Activated CD4-positive, alpha-beta T cell treated with anti-CD3 and anti-CD28 coated beads, Interleukin-2, amount 50 U/mL, for 24 hours (primary cell): ENCODE data around the gene FAR1.

Experiments used
- DNase-seq, 2 donors: peaks; one replicate each; pipeline ENCODE4 v3.0.0-alpha.2; 2020; ENCODE audit warnings: low read depth in 1 of 2, low spot score in 1 of 2

FAR1 gene

GRCh38 chr11:13669544-13670488, 1.3 kb downstream of the FAR1 start:
- DNase-seq: peak in 1 of 2 donors; percentile 5

- no peak for DNase-seq
These were observed 4.2 kb downstream of the FAR1 start for GRCh38 chr11:13672576-13673210.

GRCh38 chr11:13674799-13675509, 6.5 kb downstream of the FAR1 start:
- no peak for DNase-seq

- no peak for DNase-seq
These were observed 8.1 kb downstream of the FAR1 start for GRCh38 chr11:13676576-13676975.

- DNase-seq: no peak
These were observed 11.3 kb downstream of the FAR1 start for GRCh38 chr11:13679768-13680167.

- DNase-seq: no peak
These were observed 12.2 kb downstream of the FAR1 start for GRCh38 chr11:13680501-13681264.

- DNase-seq: no peak
These were observed 13.0 kb downstream of the FAR1 start for GRCh38 chr11:13681446-13681845.

- no peak for DNase-seq
These were observed 13.7 kb downstream of the FAR1 start for GRCh38 chr11:13682212-13682611.

- no peak for DNase-seq
These were observed 17.1 kb downstream of the FAR1 start for GRCh38 chr11:13685461-13686108.

GRCh38 chr11:13686776-13687175, 18.3 kb downstream of the FAR1 start:
- no peak for DNase-seq

GRCh38 chr11:13687271-13687670, 18.8 kb downstream of the FAR1 start:
- no peak for DNase-seq

- DNase-seq: no peak
These were observed 22.9 kb downstream of the FAR1 start for GRCh38 chr11:13691286-13691899.

GRCh38 chr11:13692172-13692571, 23.7 kb downstream of the FAR1 start:
- no peak for DNase-seq

- no peak for DNase-seq
These were observed 25.6 kb downstream of the FAR1 start for GRCh38 chr11:13694115-13694514.

- DNase-seq: no peak
These were observed 27.4 kb downstream of the FAR1 start for GRCh38 chr11:13695886-13696285.

GRCh38 chr11:13697710-13698109, 29.2 kb downstream of the FAR1 start:
- DNase-seq: no peak

GRCh38 chr11:13698132-13698531, 29.7 kb downstream of the FAR1 start:
- no peak for DNase-seq

- no peak for DNase-seq
These were observed 30.6 kb downstream of the FAR1 start for GRCh38 chr11:13699041-13699440.

GRCh38 chr11:13699870-13700269, 31.4 kb downstream of the FAR1 start:
- no peak for DNase-seq

GRCh38 chr11:13701506-13701905, 33.0 kb downstream of the FAR1 start:
- DNase-seq: no peak
